Measurements from ENCODE around the gene OR8B12.
"Not testable (repeated sequence)": the region's sequence is repeated elsewhere in the genome, so short reads cannot be mapped to it uniquely, and the experiment has no call there.

Gene OR8B12

GRCh38 chr11:124519850-124520549, 23.5 kb downstream of the OR8B12 start:
- no peak for DNase-seq

- no peak for DNase-seq
Observed at GRCh38 chr11:124518989-124519451, 24.4 kb downstream of the OR8B12 start.

- DNase-seq: no peak
Observed at GRCh38 chr11:124517314-124517713, 26.1 kb downstream of the OR8B12 start.

- not testable (repeated sequence) for DNase-seq
Observed at GRCh38 chr11:124514675-124515074, 28.8 kb downstream of the OR8B12 start.

- DNase-seq: no peak
Observed at GRCh38 chr11:124514131-124514530, 29.3 kb downstream of the OR8B12 start.

GRCh38 chr11:124511745-124512144, 31.7 kb downstream of the OR8B12 start:
- no peak for DNase-seq

- no peak for DNase-seq
Observed at GRCh38 chr11:124510279-124510678, 33.2 kb downstream of the OR8B12 start.

GRCh38 chr11:124499711-124500110, 43.7 kb downstream of the OR8B12 start:
- no peak for DNase-seq

GRCh38 chr11:124493016-124493655, 50.3 kb downstream of the OR8B12 start:
- no peak for DNase-seq
